K562 (cell line): ENCODE measurements around the gene CRTC3. TPM values are rescaled to one million over a fixed set of nuclear protein-coding genes. Genes with fewer than 3 reads are reported as not detected.

ENCODE experiments used
- CUX1 ChIP-seq: fragments of 200-800 bp; sonication (Bioruptor generic); IDR thresholded peaks from 2 replicates; pipeline ENCODE4 v1.6.1; 2016; ENCODE audit warnings: missing genetic modification characterization, missing compliant biosample characterization
- FOXJ2 ChIP-seq: fragments of 200-800 bp; sonication (Bioruptor generic); IDR thresholded peaks from 2 replicates; pipeline ENCODE4 v1.6.1; 2016; ENCODE audit warnings: missing genetic modification characterization, missing compliant biosample characterization
- IRF2 ChIP-seq: sonication (generic); formaldehyde crosslinking; IDR thresholded peaks from 2 replicates; pipeline ENCODE4 v1.8.1; 2022; ENCODE audit warnings: mild to moderate bottlenecking, missing genetic modification reagents
- NONO ChIP-seq, 2 experiments: fragments of 200-400 bp in 1 of 2; fragments of 450-650 bp in 1 of 2; formaldehyde crosslinking in 1 of 2; IDR thresholded peaks; 2 replicates each; pipeline ENCODE4 v1.6.1; 2017; ENCODE audit warnings: low read depth in 2 of 2, mild to moderate bottlenecking in 2 of 2, moderate library complexity in 2 of 2, low read length in 1 of 2
- POLR2AphosphoS5 ChIP-seq: IDR thresholded peaks from 2 replicates; pipeline ENCODE4 v1.6.1; 2011; ENCODE audit warnings: mild to moderate bottlenecking, low read depth, low read length, moderate library complexity; ENCODE audit not compliant: control insufficient read depth, insufficient read depth
- RBM14 ChIP-seq: fragments of 200-400 bp; formaldehyde crosslinking; IDR thresholded peaks from 2 replicates; pipeline ENCODE4 v1.6.1; 2018; ENCODE audit warnings: low read depth, mild to moderate bottlenecking, low read length, moderate library complexity, borderline replicate concordance; ENCODE audit not compliant: insufficient read depth
- SOX6 ChIP-seq: fragments of 450-650 bp; IDR thresholded peaks from 2 replicates; pipeline ENCODE4 v1.6.1; 2014; ENCODE audit warnings: mild to moderate bottlenecking
- polyA plus RNA-seq, 8 experiments: library from polyadenylated mRNA; depleted of rRNA in 4 of 8; stranded (reverse) in 5 of 8; unstranded in 3 of 8; fragments of >200 nt; fragmentation: Nextera tagmentation in 2 of 8; fragmentation: Illumina TruSeq in 1 of 8; extraction: Ambion mirVana in 2 of 8; extraction: Trizol in 1 of 8; gene quantifications; 2 replicates each; pipeline versions ENCODE4 v1.2.1 to v1.2.3, GENCODE V29; 2011 to 2014; ENCODE audit warnings: inconsistent platforms in 1 of 8, missing spikeins in 1 of 8
- total RNA-seq, 7 experiments: library from RNA; depleted of rRNA in 6 of 7; stranded (reverse); fragments of >200 nt in 6 of 7; fragmentation: Illumina TruSeq in 2 of 7; extraction: Trizol in 2 of 7; gene quantifications; 2 replicates each; pipeline versions ENCODE4 v1.2.1 to v1.2.3, GENCODE V29; 2011 to 2021; ENCODE audit warnings: low replicate concordance in 1 of 7
- TF ChIP-seq, protein P1 (sequence below), 2 experiments: fragments of 450-650 bp; IDR thresholded peaks; 2 replicates each; pipeline ENCODE4 v1.6.1; 2016
- TF ChIP-seq, protein P2 (sequence below): fragments of 250-450 bp; sonication (Bioruptor Pico); IDR thresholded peaks from 2 replicates; pipeline ENCODE4 v1.8.0; 2022; ENCODE audit warnings: moderate library complexity, mild to moderate bottlenecking, inconsistent platforms
- TF ChIP-seq, protein P3 (sequence below): IDR thresholded peaks from 2 replicates; pipeline ENCODE4 v1.6.1; 2012; ENCODE audit warnings: low read depth, low read length, improper control_type of control experiment, borderline replicate concordance

The CRTC3 gene
- total and polyA plus RNA-seq, 9 of the 15 experiments (the other 6 are each of a cell fraction or from before 2014, with no cell fraction given): 1.2 to 19.0 (median 11.6) TPM

DNA sequence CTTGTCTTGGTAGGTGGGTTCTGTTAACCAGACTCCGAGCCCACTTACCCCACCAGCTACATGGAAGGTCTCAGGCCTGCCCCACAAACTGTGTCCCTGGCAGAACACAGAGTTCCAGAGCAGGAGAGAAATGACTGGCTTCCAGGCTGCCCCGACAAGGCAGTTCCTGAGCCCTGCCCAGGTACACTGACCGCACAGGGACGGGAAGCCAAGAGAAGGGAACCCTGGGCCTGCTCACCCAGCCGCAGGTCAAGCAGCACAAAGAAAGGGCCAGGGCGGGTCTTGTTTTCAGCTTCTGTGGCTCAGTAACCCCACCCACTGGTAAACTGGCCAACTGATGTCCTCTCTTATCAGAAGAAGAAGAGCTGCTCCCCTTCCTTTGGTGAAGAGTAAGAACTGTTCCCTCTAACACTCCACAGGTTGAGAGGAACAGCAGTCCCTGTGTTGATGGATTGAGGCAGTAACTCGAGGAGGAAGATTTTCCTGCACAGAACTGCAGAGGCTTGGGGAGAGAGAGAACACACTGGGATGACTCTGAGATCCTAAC is 68.4 kb downstream of the CRTC3 start (continued):
- TF ChIP-seq CUX1 (CRISPR knock-in tag) (no peak), IRF2 (CRISPR knock-in tag) (no peak), SOX6 (peak; percentile 49; the same call in 1 of the 2 replicates), NONO (IDR thresholded peaks at IDR 0.05; ENCODE audit: low read depth in 2 of 2, low read length in 1 of 2) (peak in 1 of 2 experiments; percentile 39; a peak in 1 of 4 replicates), FOXJ2 (tag) (peak; percentile 20; the same call in 1 of the 2 replicates), RBM14 (no peak), POLR2AphosphoS5 (0 out of 2 replicates have a peak, but pooled peaks have one; percentile 17)
- TF ChIP-seq, protein P1, sequence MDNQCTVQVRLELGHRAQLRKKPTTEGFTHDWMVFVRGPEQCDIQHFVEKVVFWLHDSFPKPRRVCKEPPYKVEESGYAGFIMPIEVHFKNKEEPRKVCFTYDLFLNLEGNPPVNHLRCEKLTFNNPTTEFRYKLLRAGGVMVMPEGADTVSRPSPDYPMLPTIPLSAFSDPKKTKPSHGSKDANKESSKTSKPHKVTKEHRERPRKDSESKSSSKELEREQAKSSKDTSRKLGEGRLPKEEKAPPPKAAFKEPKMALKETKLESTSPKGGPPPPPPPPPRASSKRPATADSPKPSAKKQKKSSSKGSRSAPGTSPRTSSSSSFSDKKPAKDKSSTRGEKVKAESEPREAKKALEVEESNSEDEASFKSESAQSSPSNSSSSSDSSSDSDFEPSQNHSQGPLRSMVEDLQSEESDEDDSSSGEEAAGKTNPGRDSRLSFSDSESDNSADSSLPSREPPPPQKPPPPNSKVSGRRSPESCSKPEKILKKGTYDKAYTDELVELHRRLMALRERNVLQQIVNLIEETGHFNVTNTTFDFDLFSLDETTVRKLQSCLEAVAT (IDR thresholded peaks at IDR 0.05): no peak
- TF ChIP-seq, protein P2, sequence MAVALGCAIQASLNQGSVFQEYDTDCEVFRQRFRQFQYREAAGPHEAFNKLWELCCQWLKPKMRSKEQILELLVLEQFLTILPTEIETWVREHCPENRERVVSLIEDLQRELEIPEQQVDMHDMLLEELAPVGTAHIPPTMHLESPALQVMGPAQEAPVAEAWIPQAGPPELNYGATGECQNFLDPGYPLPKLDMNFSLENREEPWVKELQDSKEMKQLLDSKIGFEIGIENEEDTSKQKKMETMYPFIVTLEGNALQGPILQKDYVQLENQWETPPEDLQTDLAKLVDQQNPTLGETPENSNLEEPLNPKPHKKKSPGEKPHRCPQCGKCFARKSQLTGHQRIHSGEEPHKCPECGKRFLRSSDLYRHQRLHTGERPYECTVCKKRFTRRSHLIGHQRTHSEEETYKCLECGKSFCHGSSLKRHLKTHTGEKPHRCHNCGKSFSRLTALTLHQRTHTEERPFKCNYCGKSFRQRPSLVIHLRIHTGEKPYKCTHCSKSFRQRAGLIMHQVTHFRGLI: no peak
- TF ChIP-seq, protein P3, sequence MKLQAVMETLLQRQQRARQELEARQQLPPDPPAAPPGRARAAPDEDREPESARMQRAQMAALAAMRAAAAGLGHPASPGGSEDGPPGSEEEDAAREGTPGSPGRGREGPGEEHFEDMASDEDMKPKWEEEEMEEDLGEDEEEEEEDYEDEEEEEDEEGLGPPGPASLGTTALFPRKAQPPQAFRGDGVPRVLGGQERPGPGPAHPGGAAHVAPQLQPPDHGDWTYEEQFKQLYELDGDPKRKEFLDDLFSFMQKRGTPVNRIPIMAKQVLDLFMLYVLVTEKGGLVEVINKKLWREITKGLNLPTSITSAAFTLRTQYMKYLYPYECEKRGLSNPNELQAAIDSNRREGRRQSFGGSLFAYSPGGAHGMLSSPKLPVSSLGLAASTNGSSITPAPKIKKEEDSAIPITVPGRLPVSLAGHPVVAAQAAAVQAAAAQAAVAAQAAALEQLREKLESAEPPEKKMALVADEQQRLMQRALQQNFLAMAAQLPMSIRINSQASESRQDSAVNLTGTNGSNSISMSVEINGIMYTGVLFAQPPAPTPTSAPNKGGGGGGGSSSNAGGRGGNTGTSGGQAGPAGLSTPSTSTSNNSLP: no peak
